Astrocyte (in vitro differentiated cells and primary cell): Measurements from ENCODE around the gene SCAMP5. TPM values are rescaled to one million over a fixed set of nuclear protein-coding genes. Genes with fewer than 3 reads are reported as not detected.
A peak's percentile ranks its signal among the peaks of the same experiment; 100 is the strongest.

Experiments
- DNase-seq: peaks from one replicate; pipeline ENCODE4 v3.0.0-alpha.2; 2010; ENCODE audit warnings: low read depth
- FAIRE-seq: peaks from 2 replicates; lab custom pipeline; 2011; peaks lifted over from hg19 to GRCh38; lab: Jason Lieb, UNC
- H2AFZ ChIP-seq: 2 replicates; pipeline ENCODE4 v1.6.0; 2012; ENCODE audit warnings: low read depth, low read length, inconsistent platforms
- H3K27ac ChIP-seq: 2 replicates; pipeline ENCODE4 v1.5.1; 2011; ENCODE audit warnings: low read depth, low read length, inconsistent platforms
- H3K27me3 ChIP-seq: 2 replicates; pipeline ENCODE4 v1.6.0; 2011; ENCODE audit warnings: low read length, inconsistent platforms; ENCODE audit not compliant: insufficient read depth
- H3K36me3 ChIP-seq: 2 replicates; pipeline ENCODE4 v1.5.1; 2011; ENCODE audit warnings: low read length, inconsistent platforms; ENCODE audit not compliant: insufficient read depth
- H3K4me1 ChIP-seq: 2 replicates; pipeline ENCODE4 v1.5.1; 2011; ENCODE audit warnings: low read length, inconsistent platforms; ENCODE audit not compliant: insufficient read depth
- H3K4me2 ChIP-seq: 2 replicates; pipeline ENCODE4 v1.6.0; 2012; ENCODE audit warnings: low read length, inconsistent platforms
- H3K4me3 ChIP-seq: 2 replicates; pipeline ENCODE4 v1.5.1; 2011; ENCODE audit warnings: low read depth, mild to moderate bottlenecking, low read length, inconsistent platforms; ENCODE audit not compliant: insufficient read depth
- H3K79me2 ChIP-seq: 2 replicates; pipeline ENCODE4 v1.6.0; 2012; ENCODE audit warnings: mild to moderate bottlenecking, low read length, inconsistent platforms; ENCODE audit not compliant: insufficient read depth
- H3K9ac ChIP-seq: 2 replicates; pipeline ENCODE4 v1.6.0; 2012; ENCODE audit warnings: mild to moderate bottlenecking, low read length, inconsistent platforms
- H3K9me3 ChIP-seq: 2 replicates; pipeline ENCODE4 v1.5.1; 2012; ENCODE audit warnings: low read depth, mild to moderate bottlenecking, low read length, inconsistent platforms; ENCODE audit not compliant: insufficient read depth
- H4K20me1 ChIP-seq: 2 replicates; pipeline ENCODE4 v1.6.0; 2012; ENCODE audit warnings: low read length, inconsistent platforms; ENCODE audit not compliant: insufficient read depth
- H3K27ac Mint-ChIP-seq: one replicate; pipeline ENCODE4 v1.8.0; 2021; ENCODE audit warnings: mild to moderate bottlenecking, mixed read lengths; ENCODE audit not compliant: unreplicated experiment
- H3K27me3 Mint-ChIP-seq: one replicate; pipeline ENCODE4 v1.8.0; 2021; ENCODE audit warnings: low read depth, mixed read lengths; ENCODE audit not compliant: unreplicated experiment
- H3K36me3 Mint-ChIP-seq: one replicate; pipeline ENCODE4 v1.8.0; 2021; ENCODE audit warnings: low read depth, mixed read lengths; ENCODE audit not compliant: unreplicated experiment
- H3K4me1 Mint-ChIP-seq: one replicate; pipeline ENCODE4 v1.8.0; 2021; ENCODE audit warnings: low read depth, mixed read lengths; ENCODE audit not compliant: unreplicated experiment
- H3K4me3 Mint-ChIP-seq: one replicate; pipeline ENCODE4 v1.8.0; 2021; ENCODE audit warnings: mild to moderate bottlenecking, moderate library complexity, mixed read lengths; ENCODE audit not compliant: unreplicated experiment
- H3K9me3 Mint-ChIP-seq: one replicate; pipeline ENCODE4 v1.8.0; 2021; ENCODE audit warnings: mild to moderate bottlenecking, mixed read lengths; ENCODE audit not compliant: unreplicated experiment
- EZH2 ChIP-seq: IDR thresholded peaks from 2 replicates; pipeline ENCODE4 v1.6.1; 2012; ENCODE audit warnings: mild to moderate bottlenecking, low read length, inconsistent platforms; ENCODE audit not compliant: insufficient read depth
- total RNA-seq: library from RNA; stranded (reverse); gene quantifications from 2 replicates; pipeline ENCODE4 v1.2.1, GENCODE V29; 2021
- TF ChIP-seq, protein P1 (sequence below): IDR thresholded peaks from 2 replicates; pipeline ENCODE4 v1.5.1; 2011; ENCODE audit warnings: low read depth, mild to moderate bottlenecking, inconsistent platforms, low read length, moderate library complexity; ENCODE audit not compliant: insufficient read depth

Gene SCAMP5
- total RNA-seq, 1 donor from 2014 or later: 18.7 TPM

DNA sequence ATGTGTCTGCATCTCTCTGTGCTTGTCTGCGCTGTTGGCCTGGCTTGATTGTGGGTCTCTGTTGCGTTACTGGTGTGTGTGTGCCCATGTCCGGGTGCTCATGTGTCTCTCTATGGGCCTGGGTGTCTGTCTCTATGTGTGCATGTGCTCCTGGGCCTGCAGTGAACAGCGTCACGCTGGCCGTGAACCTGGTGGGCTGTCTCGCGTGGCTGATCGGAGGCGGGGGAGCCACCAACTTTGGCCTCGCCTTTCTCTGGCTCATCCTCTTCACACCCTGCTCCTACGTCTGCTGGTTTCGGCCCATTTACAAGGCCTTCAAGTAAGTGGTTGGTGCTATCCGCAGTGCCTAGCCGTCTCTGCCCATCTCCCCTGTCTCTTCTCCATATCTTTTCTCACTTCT lies 21.1 kb downstream of the SCAMP5 start:
- Histone ChIP-seq H3K27ac (no peak overlapping the region), H3K4me1 (no peaks in the 10 kb centered on the region), H3K9ac (no peak overlapping the region), H3K79me2 (no peaks in the 10 kb centered on the region), H4K20me1 (no peaks in the 10 kb centered on the region), H3K4me3 (no peak overlapping the region), H3K36me3 (no peaks in the 10 kb centered on the region), H3K27me3 (no peaks in the 10 kb centered on the region), H3K4me2 (no peak overlapping the region), H3K9me3 (no peaks in the 10 kb centered on the region), H2AFZ (no peak overlapping the region)
- no peaks in the 10 kb centered on the region for H3K4me1 Mint-ChIP-seq
- FAIRE-seq (no peak), DNase-seq (no peak)
- H3K36me3 Mint-ChIP-seq: peaks cover 27% of the 10 kb centered on the region
- no peaks in the 10 kb centered on the region for H3K9me3 Mint-ChIP-seq
- no peak overlapping the region for H3K27ac Mint-ChIP-seq
- TF ChIP-seq EZH2: no peak
- TF ChIP-seq, protein P1, sequence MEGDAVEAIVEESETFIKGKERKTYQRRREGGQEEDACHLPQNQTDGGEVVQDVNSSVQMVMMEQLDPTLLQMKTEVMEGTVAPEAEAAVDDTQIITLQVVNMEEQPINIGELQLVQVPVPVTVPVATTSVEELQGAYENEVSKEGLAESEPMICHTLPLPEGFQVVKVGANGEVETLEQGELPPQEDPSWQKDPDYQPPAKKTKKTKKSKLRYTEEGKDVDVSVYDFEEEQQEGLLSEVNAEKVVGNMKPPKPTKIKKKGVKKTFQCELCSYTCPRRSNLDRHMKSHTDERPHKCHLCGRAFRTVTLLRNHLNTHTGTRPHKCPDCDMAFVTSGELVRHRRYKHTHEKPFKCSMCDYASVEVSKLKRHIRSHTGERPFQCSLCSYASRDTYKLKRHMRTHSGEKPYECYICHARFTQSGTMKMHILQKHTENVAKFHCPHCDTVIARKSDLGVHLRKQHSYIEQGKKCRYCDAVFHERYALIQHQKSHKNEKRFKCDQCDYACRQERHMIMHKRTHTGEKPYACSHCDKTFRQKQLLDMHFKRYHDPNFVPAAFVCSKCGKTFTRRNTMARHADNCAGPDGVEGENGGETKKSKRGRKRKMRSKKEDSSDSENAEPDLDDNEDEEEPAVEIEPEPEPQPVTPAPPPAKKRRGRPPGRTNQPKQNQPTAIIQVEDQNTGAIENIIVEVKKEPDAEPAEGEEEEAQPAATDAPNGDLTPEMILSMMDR: no peak
- peak overlapping the region; percentile 21 for H3K4me3 Mint-ChIP-seq
- H3K27me3 Mint-ChIP-seq: no peaks in the 10 kb centered on the region

DNA sequence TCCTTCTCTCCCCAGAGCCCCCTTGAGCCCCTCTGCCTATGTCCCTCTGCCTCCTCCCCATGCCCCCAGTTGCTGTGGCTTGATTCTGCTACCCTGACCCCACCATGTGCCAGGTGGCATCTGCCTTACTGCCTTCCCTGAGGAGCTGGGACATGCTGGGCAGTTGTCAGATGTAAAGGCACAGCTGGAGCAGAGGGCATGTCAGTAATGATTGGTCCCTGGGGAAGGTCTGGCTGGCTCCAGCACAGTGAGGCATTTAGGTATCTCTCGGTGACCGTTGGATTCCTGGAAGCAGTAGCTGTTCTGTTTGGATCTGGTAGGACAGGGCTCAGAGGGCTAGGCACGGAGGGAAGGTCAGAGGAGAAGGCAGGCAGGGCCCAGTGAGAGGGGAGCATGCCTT lies 24.6 kb downstream of the SCAMP5 start:
- Histone ChIP-seq H3K9me3 (no peaks in the 10 kb centered on the region), H3K27ac (no peak overlapping the region), H3K36me3 (no peaks in the 10 kb centered on the region), H3K9ac (no peak overlapping the region), H3K79me2 (peaks cover 8% of the 10 kb centered on the region), H3K4me3 (no peak overlapping the region), H3K27me3 (no peaks in the 10 kb centered on the region), H2AFZ (no peak overlapping the region), H4K20me1 (no peaks in the 10 kb centered on the region), H3K4me1 (peaks cover 4% of the 10 kb centered on the region), H3K4me2 (no peak overlapping the region)
- H3K4me1 Mint-ChIP-seq: peaks cover 2% of the 10 kb centered on the region
- no peak overlapping the region for H3K27ac Mint-ChIP-seq
- H3K4me3 Mint-ChIP-seq: no peak overlapping the region
- no peaks in the 10 kb centered on the region for H3K27me3 Mint-ChIP-seq
- FAIRE-seq (no peak), DNase-seq (no peak)
- H3K36me3 Mint-ChIP-seq: peaks cover 18% of the 10 kb centered on the region
- TF ChIP-seq, protein P1: no peak
- no peak for TF ChIP-seq EZH2
- H3K9me3 Mint-ChIP-seq: no peaks in the 10 kb centered on the region

DNA sequence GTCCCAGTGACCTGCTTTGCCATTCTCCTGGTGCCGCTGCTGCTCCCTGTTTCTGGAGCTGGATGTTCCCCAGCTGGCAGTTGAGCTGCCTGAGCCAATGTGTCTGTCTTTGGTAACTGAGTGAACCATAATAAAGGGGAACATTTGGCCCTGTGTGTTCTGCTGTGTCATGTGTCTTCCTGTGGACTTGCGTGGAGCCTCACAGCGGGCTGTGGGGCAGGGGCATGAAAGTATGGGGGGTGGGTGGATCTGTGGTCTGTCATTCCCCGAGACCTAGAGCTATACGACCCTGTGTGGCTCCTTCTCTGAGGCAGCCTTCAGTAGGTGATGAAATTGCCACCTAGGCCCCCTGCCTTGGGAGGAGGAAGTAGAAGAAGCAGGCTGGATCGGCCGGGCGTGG lies 26.0 kb downstream of the SCAMP5 start:
- Histone ChIP-seq H2AFZ (no peak overlapping the region), H3K4me3 (no peak overlapping the region), H3K4me2 (no peak overlapping the region), H3K4me1 (peaks cover 4% of the 10 kb centered on the region), H3K9ac (no peak overlapping the region), H3K27ac (no peak overlapping the region), H3K79me2 (peaks cover 11% of the 10 kb centered on the region), H4K20me1 (no peaks in the 10 kb centered on the region), H3K36me3 (no peaks in the 10 kb centered on the region), H3K27me3 (no peaks in the 10 kb centered on the region), H3K9me3 (no peaks in the 10 kb centered on the region)
- FAIRE-seq (no peak), DNase-seq (no peak)
- H3K27me3 Mint-ChIP-seq: no peaks in the 10 kb centered on the region
- no peak overlapping the region for H3K27ac Mint-ChIP-seq
- peaks cover 13% of the 10 kb centered on the region for H3K36me3 Mint-ChIP-seq
- no peak for TF ChIP-seq EZH2
- TF ChIP-seq, protein P1: no peak
- H3K4me1 Mint-ChIP-seq: peaks cover 2% of the 10 kb centered on the region
- no peaks in the 10 kb centered on the region for H3K9me3 Mint-ChIP-seq
- H3K4me3 Mint-ChIP-seq: no peak overlapping the region
